ENCODE measurements around the gene DDIT4.
"Not testable (repeated sequence)": the region's sequence is repeated elsewhere in the genome, so short reads cannot be mapped to it uniquely, and the experiment has no call there.

Gene DDIT4

GRCh38 chr10:72249176-72249862 is 24.4 kb upstream of the DDIT4 start:
- not testable (repeated sequence) for DNase-seq

- no peak for DNase-seq
Observed at GRCh38 chr10:72250666-72251065, 23.1 kb upstream of the DDIT4 start.

GRCh38 chr10:72251635-72252034 is 22.1 kb upstream of the DDIT4 start:
- DNase-seq: no peak

GRCh38 chr10:72252972-72253371 is 20.8 kb upstream of the DDIT4 start:
- DNase-seq: no peak

GRCh38 chr10:72253578-72253977 is 20.1 kb upstream of the DDIT4 start:
- no peak for DNase-seq

GRCh38 chr10:72254813-72255568 is 18.7 kb upstream of the DDIT4 start:
- DNase-seq: peak; percentile 51

- no peak for DNase-seq
Observed at GRCh38 chr10:72255977-72256729, 17.6 kb upstream of the DDIT4 start.

GRCh38 chr10:72257051-72257892 is 16.5 kb upstream of the DDIT4 start:
- no peak for DNase-seq

- DNase-seq: no peak
Observed at GRCh38 chr10:72258617-72259016, 15.1 kb upstream of the DDIT4 start.

GRCh38 chr10:72259491-72260238 is 14.1 kb upstream of the DDIT4 start:
- no peak for DNase-seq

- DNase-seq: peak; percentile 87
Observed at GRCh38 chr10:72260239-72260975, 13.3 kb upstream of the DDIT4 start.

- DNase-seq: no peak
Observed at GRCh38 chr10:72260976-72261783, 12.5 kb upstream of the DDIT4 start.

GRCh38 chr10:72261784-72262404 is 11.8 kb upstream of the DDIT4 start:
- no peak for DNase-seq

GRCh38 chr10:72263613-72264241 is 10.0 kb upstream of the DDIT4 start:
- peak; percentile 40 for DNase-seq

GRCh38 chr10:72264536-72264935 is 9.2 kb upstream of the DDIT4 start:
- no peak for DNase-seq

- DNase-seq: no peak
Observed at GRCh38 chr10:72265508-72265907, 8.2 kb upstream of the DDIT4 start.

- DNase-seq: no peak
Observed at GRCh38 chr10:72265990-72266865, 7.5 kb upstream of the DDIT4 start.

- DNase-seq: no peak
Observed at GRCh38 chr10:72267381-72267780, 6.3 kb upstream of the DDIT4 start.
